GM19193 (cell line): ENCODE results near the gene MRPS23.

Experiments
- POLR2A ChIP-seq: IDR thresholded peaks from 4 replicates; pipeline ENCODE4 v1.6.1; 2011; ENCODE audit not compliant: insufficient read depth, insufficient read length; ENCODE audit errors: extremely low read depth

Gene MRPS23

GRCh38 chr17:57838857-57839570 is 10.8 kb downstream of the MRPS23 start:
- TF ChIP-seq POLR2A = no peak

GRCh38 chr17:57838453-57838852 is 11.4 kb downstream of the MRPS23 start:
- no peak for TF ChIP-seq POLR2A

GRCh38 chr17:57835333-57835900 is 14.4 kb downstream of the MRPS23 start:
- TF ChIP-seq POLR2A = no peak

GRCh38 chr17:57834146-57834741 is 15.6 kb downstream of the MRPS23 start:
- no peak for TF ChIP-seq POLR2A

GRCh38 chr17:57833179-57833939 is 16.5 kb downstream of the MRPS23 start:
- TF ChIP-seq POLR2A = no peak

- no peak for TF ChIP-seq POLR2A
Observed at GRCh38 chr17:57832314-57833178, 17.3 kb downstream of the MRPS23 start.

GRCh38 chr17:57830880-57831279 is 19.0 kb downstream of the MRPS23 start:
- no peak for TF ChIP-seq POLR2A

GRCh38 chr17:57823469-57824401 is 26.1 kb downstream of the MRPS23 start:
- no peak for TF ChIP-seq POLR2A

GRCh38 chr17:57819867-57820266 is 30.0 kb downstream of the MRPS23 start:
- TF ChIP-seq POLR2A = no peak

GRCh38 chr17:57819285-57819684 is 30.6 kb downstream of the MRPS23 start:
- TF ChIP-seq POLR2A = no peak

- no peak for TF ChIP-seq POLR2A
Observed at GRCh38 chr17:57818066-57818465, 31.8 kb downstream of the MRPS23 start.

GRCh38 chr17:57817299-57817698 is 32.5 kb downstream of the MRPS23 start:
- no peak for TF ChIP-seq POLR2A

GRCh38 chr17:57814421-57814820 is 35.4 kb downstream of the MRPS23 start:
- TF ChIP-seq POLR2A = no peak
